Neural cell (in vitro differentiated cells): ENCODE measurements around the gene ARSB.

ENCODE experiments used
- EZH2 ChIP-seq: fragments of 200-600, 300-800 bp; shearing (Covaris generic), sonication (generic); IDR thresholded peaks from 2 replicates; pipeline ENCODE4 v1.6.1; 2014; ENCODE audit warnings: antibody characterized with exemption, low read length, borderline replicate concordance, mild to moderate bottlenecking; ENCODE audit not compliant: insufficient read depth, poor library complexity, severe bottlenecking
- POLR2AphosphoS5 ChIP-seq: IDR thresholded peaks from 2 replicates; pipeline ENCODE4 v1.6.1; 2012
- RAD21 ChIP-seq: fragments of 450-650 bp; conservative IDR thresholded peaks from 2 replicates; pipeline ENCODE4 v1.6.1; 2014; ENCODE audit warnings: antibody characterized with exemption, mild to moderate bottlenecking, moderate library complexity
- SMC3 ChIP-seq: fragments of 450-650 bp; conservative IDR thresholded peaks from 2 replicates; pipeline ENCODE4 v1.6.1; 2014; ENCODE audit warnings: antibody characterized with exemption, mild to moderate bottlenecking, moderate library complexity; ENCODE audit not compliant: poor library complexity
- TF ChIP-seq, protein P1 (sequence below): IDR thresholded peaks from 2 replicates; pipeline ENCODE4 v1.6.1; 2012; ENCODE audit warnings: borderline replicate concordance
- TF ChIP-seq, protein P2 (sequence below): fragments of 450-650 bp; IDR thresholded peaks from 2 replicates; pipeline ENCODE4 v1.5.1; 2014; ENCODE audit warnings: antibody characterized with exemption, mild to moderate bottlenecking, moderate library complexity; ENCODE audit not compliant: poor library complexity, severe bottlenecking

DNA sequence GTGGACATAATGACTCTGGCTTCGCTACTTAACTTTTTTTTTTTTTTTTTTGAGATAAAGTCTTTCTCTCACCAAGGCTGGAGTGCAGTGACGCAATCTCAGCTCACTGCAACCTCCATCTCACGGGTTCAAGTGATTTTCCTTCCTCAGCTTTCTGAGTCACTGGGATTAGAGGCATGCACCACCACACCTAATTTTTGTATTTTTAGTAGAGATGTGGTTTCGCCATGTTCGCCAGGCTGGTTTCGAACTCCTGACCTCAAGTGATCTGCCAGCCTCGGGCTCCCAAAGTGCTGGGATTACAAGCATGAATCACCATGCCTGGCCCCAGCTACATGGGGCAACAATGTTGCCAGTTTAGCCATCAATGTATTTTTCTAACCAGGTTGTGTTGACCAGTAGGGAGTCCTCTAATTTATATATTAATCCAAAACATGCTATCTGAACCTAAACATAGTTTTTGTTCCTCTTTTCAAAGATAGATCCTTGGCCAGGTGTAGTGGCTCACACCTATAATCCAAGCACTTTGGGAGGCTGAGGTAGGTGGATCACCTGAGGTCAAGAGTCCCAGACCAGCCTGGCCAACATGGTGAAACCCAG, 216.2 kb downstream of the ARSB start:
- TF ChIP-seq EZH2 (no peak), POLR2AphosphoS5 (no peak), RAD21 (no peak), SMC3 (no peak)
- TF ChIP-seq, protein P1, sequence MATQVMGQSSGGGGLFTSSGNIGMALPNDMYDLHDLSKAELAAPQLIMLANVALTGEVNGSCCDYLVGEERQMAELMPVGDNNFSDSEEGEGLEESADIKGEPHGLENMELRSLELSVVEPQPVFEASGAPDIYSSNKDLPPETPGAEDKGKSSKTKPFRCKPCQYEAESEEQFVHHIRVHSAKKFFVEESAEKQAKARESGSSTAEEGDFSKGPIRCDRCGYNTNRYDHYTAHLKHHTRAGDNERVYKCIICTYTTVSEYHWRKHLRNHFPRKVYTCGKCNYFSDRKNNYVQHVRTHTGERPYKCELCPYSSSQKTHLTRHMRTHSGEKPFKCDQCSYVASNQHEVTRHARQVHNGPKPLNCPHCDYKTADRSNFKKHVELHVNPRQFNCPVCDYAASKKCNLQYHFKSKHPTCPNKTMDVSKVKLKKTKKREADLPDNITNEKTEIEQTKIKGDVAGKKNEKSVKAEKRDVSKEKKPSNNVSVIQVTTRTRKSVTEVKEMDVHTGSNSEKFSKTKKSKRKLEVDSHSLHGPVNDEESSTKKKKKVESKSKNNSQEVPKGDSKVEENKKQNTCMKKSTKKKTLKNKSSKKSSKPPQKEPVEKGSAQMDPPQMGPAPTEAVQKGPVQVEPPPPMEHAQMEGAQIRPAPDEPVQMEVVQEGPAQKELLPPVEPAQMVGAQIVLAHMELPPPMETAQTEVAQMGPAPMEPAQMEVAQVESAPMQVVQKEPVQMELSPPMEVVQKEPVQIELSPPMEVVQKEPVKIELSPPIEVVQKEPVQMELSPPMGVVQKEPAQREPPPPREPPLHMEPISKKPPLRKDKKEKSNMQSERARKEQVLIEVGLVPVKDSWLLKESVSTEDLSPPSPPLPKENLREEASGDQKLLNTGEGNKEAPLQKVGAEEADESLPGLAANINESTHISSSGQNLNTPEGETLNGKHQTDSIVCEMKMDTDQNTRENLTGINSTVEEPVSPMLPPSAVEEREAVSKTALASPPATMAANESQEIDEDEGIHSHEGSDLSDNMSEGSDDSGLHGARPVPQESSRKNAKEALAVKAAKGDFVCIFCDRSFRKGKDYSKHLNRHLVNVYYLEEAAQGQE = no peak
- TF ChIP-seq, protein P2, sequence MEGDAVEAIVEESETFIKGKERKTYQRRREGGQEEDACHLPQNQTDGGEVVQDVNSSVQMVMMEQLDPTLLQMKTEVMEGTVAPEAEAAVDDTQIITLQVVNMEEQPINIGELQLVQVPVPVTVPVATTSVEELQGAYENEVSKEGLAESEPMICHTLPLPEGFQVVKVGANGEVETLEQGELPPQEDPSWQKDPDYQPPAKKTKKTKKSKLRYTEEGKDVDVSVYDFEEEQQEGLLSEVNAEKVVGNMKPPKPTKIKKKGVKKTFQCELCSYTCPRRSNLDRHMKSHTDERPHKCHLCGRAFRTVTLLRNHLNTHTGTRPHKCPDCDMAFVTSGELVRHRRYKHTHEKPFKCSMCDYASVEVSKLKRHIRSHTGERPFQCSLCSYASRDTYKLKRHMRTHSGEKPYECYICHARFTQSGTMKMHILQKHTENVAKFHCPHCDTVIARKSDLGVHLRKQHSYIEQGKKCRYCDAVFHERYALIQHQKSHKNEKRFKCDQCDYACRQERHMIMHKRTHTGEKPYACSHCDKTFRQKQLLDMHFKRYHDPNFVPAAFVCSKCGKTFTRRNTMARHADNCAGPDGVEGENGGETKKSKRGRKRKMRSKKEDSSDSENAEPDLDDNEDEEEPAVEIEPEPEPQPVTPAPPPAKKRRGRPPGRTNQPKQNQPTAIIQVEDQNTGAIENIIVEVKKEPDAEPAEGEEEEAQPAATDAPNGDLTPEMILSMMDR = no peak
